Erythroblast (primary cell): ENCODE measurements around the gene ENOX1.

Experiments
- DNase-seq, 2 experiments: peaks; one replicate each; lab custom pipeline; 2025; lab: John Stamatoyannopoulos, UW
- GATA1 ChIP-seq: IDR thresholded peaks from 2 replicates; pipeline ENCODE4 v1.6.1; 2011; ENCODE audit warnings: low read depth, mild to moderate bottlenecking, control low read depth, low read length, moderate library complexity
- POLR2A ChIP-seq: IDR thresholded peaks from 2 replicates; pipeline ENCODE4 v1.6.1; 2011; ENCODE audit warnings: mild to moderate bottlenecking, low read length

The ENOX1 gene

DNA sequence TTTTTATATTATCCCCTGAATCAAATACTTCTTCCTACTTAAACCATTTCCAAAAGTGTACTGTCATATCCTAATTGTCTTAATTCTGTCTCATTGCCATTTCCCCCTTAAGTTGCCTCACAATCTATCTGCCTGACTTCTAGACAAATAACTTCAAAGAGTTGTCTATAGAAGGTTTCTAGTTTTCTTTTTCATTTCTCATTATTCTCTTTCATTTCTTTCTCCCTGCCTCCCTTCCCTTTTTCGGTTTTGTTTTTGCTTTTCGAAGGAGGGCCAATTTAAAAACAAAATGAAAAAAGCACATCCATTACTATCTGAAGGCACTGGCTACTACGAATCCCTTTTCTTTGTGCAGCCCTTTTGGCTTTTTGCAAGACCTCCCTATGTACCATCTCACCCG is 396.2 kb downstream of the ENOX1 start:
- TF ChIP-seq GATA1 (no peak), POLR2A (no peak)

DNA sequence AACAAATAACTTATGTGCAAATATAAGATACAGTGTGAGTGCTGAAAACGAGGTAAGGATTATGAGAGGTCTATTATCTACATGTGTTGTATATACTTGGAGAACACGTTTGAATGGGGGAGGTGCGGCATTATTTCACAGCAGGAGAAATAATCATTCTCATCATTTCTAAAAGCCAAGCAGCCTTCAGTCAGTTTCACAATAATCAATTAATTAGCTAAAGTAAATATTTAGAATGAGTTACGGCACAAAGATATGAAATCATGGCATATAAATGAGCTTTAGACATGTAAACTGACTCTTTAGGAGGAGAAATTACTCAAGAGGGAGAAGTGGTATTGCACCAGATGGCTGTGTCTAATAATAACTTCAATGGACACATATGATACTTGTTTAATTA is 396.8 kb downstream of the ENOX1 start:
- TF ChIP-seq POLR2A: no peak
- TF ChIP-seq GATA1: no peak

More for the DNA sequence above, 396.2 kb downstream of the ENOX1 start:
- DNase-seq: no peak

DNA sequence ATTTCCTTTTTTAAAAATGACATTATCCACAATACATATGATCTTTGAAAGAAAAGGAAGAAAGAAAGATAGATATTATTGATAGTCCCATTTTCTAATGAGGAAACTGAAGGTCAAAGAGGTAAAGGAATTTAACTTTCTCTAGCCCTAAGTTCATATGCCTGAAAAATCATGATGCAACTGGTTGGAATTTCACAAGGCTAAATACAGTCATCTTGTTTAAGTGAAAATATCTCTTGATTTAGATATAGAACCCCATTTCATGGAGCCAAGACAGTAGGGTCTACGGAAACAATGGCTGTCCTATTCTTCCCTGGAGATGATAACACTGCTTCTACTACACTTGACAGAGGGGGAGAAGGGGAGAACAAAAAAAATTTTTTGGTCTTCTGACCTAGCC is 397.2 kb downstream of the ENOX1 start:
- TF ChIP-seq GATA1 (no peak), POLR2A (no peak)
- DNase-seq: no peak

More for the DNA sequence above, 396.8 kb downstream of the ENOX1 start:
- DNase-seq: no peak

- no peak for TF ChIP-seq GATA1
- TF ChIP-seq POLR2A: no peak
- no peak for DNase-seq
These were observed 398.3 kb downstream of the ENOX1 start for GRCh38 chr13:43388282-43389034.

DNA sequence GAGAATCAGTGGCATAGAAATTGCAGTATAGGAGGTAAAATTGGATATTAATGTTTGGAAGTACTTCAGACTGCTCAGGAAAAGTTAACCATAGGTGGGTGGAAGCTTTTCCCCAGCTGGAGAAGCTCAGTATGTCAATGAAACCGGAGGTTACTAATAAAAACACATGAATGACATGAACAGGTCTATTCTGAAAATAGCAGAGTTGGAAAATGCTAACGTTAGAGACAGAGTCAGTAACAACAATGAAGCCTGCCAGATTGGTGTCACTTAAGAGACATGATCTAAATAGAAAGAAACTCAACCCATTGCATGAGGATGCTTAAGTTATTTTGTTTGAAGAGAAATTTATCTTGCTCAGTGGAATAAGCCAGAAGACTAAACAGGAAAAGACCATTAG is 398.9 kb downstream of the ENOX1 start:
- TF ChIP-seq POLR2A (no peak), GATA1 (no peak)

DNA sequence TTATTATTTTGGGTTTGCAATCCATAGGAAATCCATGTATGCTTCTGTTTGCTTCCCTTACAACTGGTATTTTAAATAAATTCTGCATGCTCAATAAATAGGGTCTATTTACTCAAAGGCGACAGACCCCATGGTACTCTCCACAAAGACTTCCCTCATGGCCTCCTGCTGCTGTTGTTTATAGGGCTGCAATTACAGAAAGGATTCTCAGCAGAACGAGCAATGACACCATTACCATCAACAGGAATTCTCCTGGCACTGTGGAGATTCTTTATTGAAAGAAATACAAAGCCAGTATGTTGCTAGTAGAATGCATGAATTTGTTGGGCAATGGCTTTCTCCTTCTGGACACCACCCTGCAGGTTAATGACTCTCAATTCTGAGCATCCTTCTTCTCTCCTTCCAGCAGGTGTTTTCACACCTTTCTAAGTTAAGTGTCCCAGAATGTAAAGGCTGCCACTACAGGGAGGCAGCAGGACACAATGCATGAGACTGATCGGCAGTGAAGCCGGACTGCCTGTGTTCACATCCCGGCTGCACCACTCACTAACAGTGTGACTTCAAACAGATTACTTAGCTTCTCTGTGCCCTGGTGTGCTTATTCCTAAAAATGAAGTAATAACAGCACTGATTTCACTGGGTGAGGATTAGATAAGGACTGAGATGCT is 403.1 kb downstream of the ENOX1 start:
- TF ChIP-seq POLR2A (no peak), GATA1 (no peak)
- no peak for DNase-seq

More for the DNA sequence above, 398.9 kb downstream of the ENOX1 start:
- no peak for DNase-seq

DNA sequence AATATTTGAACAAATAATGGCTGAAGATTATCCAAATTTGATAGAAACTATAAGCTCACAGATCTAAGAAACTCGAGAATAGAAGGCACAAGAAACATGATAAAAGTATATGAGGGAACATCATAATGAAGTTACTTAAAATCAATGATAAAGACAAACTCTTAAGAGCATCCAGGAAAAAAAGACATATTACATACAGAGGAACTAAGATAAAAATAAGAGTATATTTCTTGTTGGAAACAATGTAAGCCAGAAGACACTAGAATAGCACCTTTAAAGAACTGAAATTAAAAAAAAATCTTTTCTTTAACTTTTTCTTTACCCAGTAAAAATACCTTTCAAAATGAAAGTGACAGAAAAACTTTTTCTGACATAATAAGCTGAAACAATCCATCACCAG is 407.0 kb downstream of the ENOX1 start:
- no peak for DNase-seq
- TF ChIP-seq GATA1: no peak
- no peak for TF ChIP-seq POLR2A

GRCh38 chr13:43377973-43378372 is 408.8 kb downstream of the ENOX1 start:
- TF ChIP-seq GATA1 (no peak), POLR2A (no peak)
- DNase-seq: no peak

DNA sequence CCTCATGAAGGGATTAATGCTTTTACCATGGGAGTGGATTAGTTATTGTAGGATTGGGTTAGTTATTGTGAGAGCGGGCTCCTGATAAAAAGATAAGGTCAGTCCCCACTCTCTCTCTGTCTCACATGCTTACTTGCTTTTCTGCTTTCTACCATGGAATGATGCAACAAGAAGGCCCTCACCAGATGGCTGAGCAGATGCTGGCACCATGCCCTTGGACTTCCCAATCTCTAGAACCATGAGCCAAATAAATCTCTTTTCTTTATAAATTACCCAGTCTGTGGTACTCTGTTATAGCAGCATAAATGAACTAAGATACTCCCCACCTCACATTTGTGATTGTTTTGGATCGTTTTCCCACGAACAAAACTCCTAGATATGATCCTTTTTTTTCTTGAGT is 409.6 kb downstream of the ENOX1 start:
- DNase-seq: peak; percentile 7 to 18

GRCh38 chr13:43376596-43376995 is 410.2 kb downstream of the ENOX1 start:
- no peak for DNase-seq
- TF ChIP-seq POLR2A: no peak
- TF ChIP-seq GATA1: no peak

More for the DNA sequence above, 409.6 kb downstream of the ENOX1 start:
- no peak for TF ChIP-seq GATA1
- no peak for TF ChIP-seq POLR2A

- no peak for DNase-seq
- TF ChIP-seq GATA1: no peak
- TF ChIP-seq POLR2A: no peak
These were observed 410.8 kb downstream of the ENOX1 start for GRCh38 chr13:43375797-43376465.

GRCh38 chr13:43374621-43375020 is 412.2 kb downstream of the ENOX1 start:
- DNase-seq: no peak

GRCh38 chr13:43373400-43373799 is 413.4 kb downstream of the ENOX1 start:
- DNase-seq: no peak
- TF ChIP-seq GATA1 (no peak), POLR2A (no peak)

More at GRCh38 chr13:43374621-43375020, 412.2 kb downstream of the ENOX1 start:
- no peak for TF ChIP-seq GATA1
- no peak for TF ChIP-seq POLR2A

GRCh38 chr13:43370842-43371241 is 415.9 kb downstream of the ENOX1 start:
- no peak for DNase-seq
- no peak for TF ChIP-seq GATA1
- no peak for TF ChIP-seq POLR2A
